H1 (cell line): Measurements from ENCODE around the gene CASTOR1. TPM values are rescaled to one million over a fixed set of nuclear protein-coding genes. Genes with fewer than 3 reads are reported as not detected.
A peak's percentile ranks its signal among the peaks of the same experiment; 100 is the strongest.

Experiments
- CTCF ChIA-PET: fragments of 300-600 bp; sonication (Branson Sonifier 250); formaldehyde crosslinking; loops from one replicate; lab custom pipeline; 2021; ENCODE audit not compliant: partially characterized antibody; lab: Charles Lee
- POLR2A ChIA-PET: fragments of 300-600 bp; sonication (Branson Sonifier 250); formaldehyde crosslinking; loops from one replicate; lab custom pipeline; 2021; ENCODE audit warnings: inconsistent platforms; ENCODE audit not compliant: partially characterized antibody; lab: Charles Lee
- DNase-seq, 2 experiments: peaks; one replicate each; pipeline versions ENCODE4 v3.0.0 to v3.0.0-alpha.2; 2010 to 2022; ENCODE audit warnings: low spot score in 2 of 2, low read depth in 1 of 2, mixed read lengths in 1 of 2
- FAIRE-seq: peaks from 2 replicates; lab custom pipeline; 2011; peaks lifted over from hg19 to GRCh38; lab: Jason Lieb, UNC
- H2AFZ ChIP-seq: 2 replicates; pipeline ENCODE4 v1.8.1; 2012; ENCODE audit warnings: low read length, inconsistent platforms
- H2AK5ac ChIP-seq: 2 replicates; pipeline ENCODE4 v1.6.1; 2013; ENCODE audit warnings: low read depth, low read length
- H2BK120ac ChIP-seq: replicated peaks from 2 replicates; pipeline ENCODE3; 2013; ENCODE audit warnings: low read depth, low read length, inconsistent platforms
- H2BK12ac ChIP-seq: 2 replicates; pipeline ENCODE4 v1.6.1; 2013; ENCODE audit warnings: low read depth, low read length
- H2BK15ac ChIP-seq: 2 replicates; pipeline ENCODE4 v1.6.1; 2013; ENCODE audit warnings: low read length
- H2BK20ac ChIP-seq: 2 replicates; pipeline ENCODE4 v1.6.1; 2013; ENCODE audit warnings: low read length
- H2BK5ac ChIP-seq: 2 replicates; pipeline ENCODE4 v1.6.1; 2013; ENCODE audit warnings: low read depth, low read length
- H3K14ac ChIP-seq: 2 replicates; pipeline ENCODE4 v1.6.1; 2013; ENCODE audit warnings: inconsistent platforms; ENCODE audit not compliant: insufficient read length
- H3K18ac ChIP-seq: 2 replicates; pipeline ENCODE4 v1.6.1; 2013; ENCODE audit warnings: low read length; ENCODE audit errors: extremely low read depth
- H3K23ac ChIP-seq: 2 replicates; pipeline ENCODE4 v1.6.1; 2013; ENCODE audit warnings: inconsistent platforms; ENCODE audit not compliant: insufficient read length
- H3K23me2 ChIP-seq: 2 replicates; pipeline ENCODE4 v1.6.1; 2013; ENCODE audit warnings: low read depth, low read length
- H3K27ac ChIP-seq: 2 replicates; pipeline ENCODE4 v1.6.1; 2011; ENCODE audit warnings: low read depth, low read length, inconsistent platforms
- H3K27me3 ChIP-seq, 4 experiments: replicated peaks in 1 of 4; 1 replicate in 1 of 4; 2 replicates in 3 of 4; pipeline versions ENCODE4 v1.6.1 to v1.8.1; 2011 to 2013; ENCODE audit warnings: low read length in 3 of 4, mild to moderate bottlenecking in 3 of 4, inconsistent platforms in 2 of 4, mixed read lengths in 2 of 4, moderate library complexity in 1 of 4; ENCODE audit not compliant: control insufficient read depth in 3 of 4, insufficient read depth in 3 of 4; ENCODE audit errors: extremely low read depth in 1 of 4
- H3K36me3 ChIP-seq, 4 experiments: 2 replicates each; pipeline versions ENCODE4 v1.6.1 to v1.8.1; 2011 to 2013; ENCODE audit warnings: mild to moderate bottlenecking in 4 of 4, low read length in 3 of 4, moderate library complexity in 2 of 4, control low read depth in 1 of 4, inconsistent platforms in 1 of 4; ENCODE audit not compliant: insufficient read depth in 4 of 4, control insufficient read depth in 2 of 4
- H3K4ac ChIP-seq: replicated peaks from 2 replicates; pipeline ENCODE3; 2013; ENCODE audit warnings: low read length, low read depth, mixed read lengths, inconsistent platforms; ENCODE audit not compliant: insufficient read length
- H3K4me1 ChIP-seq, 4 experiments: replicated peaks in 1 of 4; 1 replicate in 1 of 4; 2 replicates in 3 of 4; pipeline versions ENCODE4 v1.6.1 to v1.8.1; 2011 to 2013; ENCODE audit warnings: low read length in 3 of 4, inconsistent platforms in 2 of 4, mixed read lengths in 1 of 4; ENCODE audit not compliant: insufficient read depth in 4 of 4, control insufficient read depth in 3 of 4
- H3K4me2 ChIP-seq, 2 experiments: 2 replicates each; pipeline versions ENCODE4 v1.6.1 to v1.8.1; 2011 to 2013; ENCODE audit warnings: low read depth in 2 of 2, low read length in 2 of 2, control low read depth in 1 of 2, inconsistent platforms in 1 of 2, mild to moderate bottlenecking in 1 of 2; ENCODE audit not compliant: insufficient read depth in 1 of 2
- H3K4me3 ChIP-seq, 4 experiments: fragments of 200-600, 300-600 bp in 1 of 4; sonication (generic), shearing (Covaris generic), sonication (Bioruptor Twin) in 1 of 4; 2 replicates each; pipeline versions ENCODE4 v1.5.1 to v1.8.1; 2011 to 2016; ENCODE audit warnings: low read length in 4 of 4, low read depth in 3 of 4, control low read depth in 2 of 4, inconsistent platforms in 2 of 4, mild to moderate bottlenecking in 2 of 4, mixed read lengths in 1 of 4, moderate library complexity in 1 of 4; ENCODE audit not compliant: insufficient read depth in 2 of 4; ENCODE audit errors: extremely low read depth in 1 of 4
- H3K56ac ChIP-seq: replicated peaks from 2 replicates; pipeline ENCODE3; 2013; ENCODE audit warnings: low read depth, mild to moderate bottlenecking, mixed read lengths, low read length, inconsistent platforms; ENCODE audit not compliant: insufficient read length
- H3K79me1 ChIP-seq: 2 replicates; pipeline ENCODE4 v1.6.1; 2013; ENCODE audit warnings: low read depth, low read length, control low read depth
- H3K79me2 ChIP-seq, 2 experiments: 2 replicates each; pipeline versions ENCODE4 v1.6.1 to v1.8.1; 2012 to 2013; ENCODE audit warnings: low read length in 2 of 2, mild to moderate bottlenecking in 2 of 2, inconsistent platforms in 1 of 2; ENCODE audit not compliant: insufficient read depth in 2 of 2, control insufficient read depth in 1 of 2
- H3K9ac ChIP-seq, 4 experiments: replicated peaks in 1 of 4; 1 replicate in 1 of 4; 2 replicates in 3 of 4; pipeline versions ENCODE4 v1.6.1 to v1.8.1; 2011 to 2013; ENCODE audit warnings: low read depth in 3 of 4, low read length in 3 of 4, control low read depth in 2 of 4, mild to moderate bottlenecking in 2 of 4, moderate library complexity in 2 of 4, inconsistent platforms in 1 of 4; ENCODE audit errors: extremely low read depth in 1 of 4
- H3K9me3 ChIP-seq, 2 experiments: 2 replicates each; pipeline versions ENCODE4 v1.6.1 to v1.8.1; 2012 to 2013; ENCODE audit warnings: mild to moderate bottlenecking in 2 of 2, moderate library complexity in 2 of 2, control low read depth in 1 of 2, inconsistent platforms in 1 of 2, low read depth in 1 of 2, low read length in 1 of 2, mixed read lengths in 1 of 2; ENCODE audit not compliant: insufficient read depth in 2 of 2
- H4K20me1 ChIP-seq, 2 experiments: replicated peaks in 1 of 2; 2 replicates each; pipeline versions ENCODE3 to v1.8.1; 2011 to 2013; ENCODE audit warnings: inconsistent platforms in 2 of 2, low read length in 2 of 2, mild to moderate bottlenecking in 1 of 2; ENCODE audit not compliant: insufficient read depth in 2 of 2, control insufficient read depth in 1 of 2
- H4K5ac ChIP-seq: 2 replicates; pipeline ENCODE4 v1.6.1; 2013; ENCODE audit warnings: low read length, low read depth, mixed read lengths, inconsistent platforms; ENCODE audit not compliant: insufficient read length
- H4K8ac ChIP-seq: 2 replicates; pipeline ENCODE4 v1.8.0; 2013; ENCODE audit warnings: mild to moderate bottlenecking, moderate library complexity, low read length, inconsistent platforms; ENCODE audit not compliant: insufficient read depth; ENCODE audit errors: extremely low read depth
- H4K91ac ChIP-seq: replicated peaks from 2 replicates; pipeline ENCODE3; 2013; ENCODE audit warnings: low read length, mixed read lengths, inconsistent platforms; ENCODE audit not compliant: insufficient read length
- SIN3A ChIP-seq, 2 experiments: IDR thresholded peaks in 1 of 2; conservative IDR thresholded peaks in 1 of 2; 2 replicates each; pipeline ENCODE4 v1.6.1; 2011 to 2012; ENCODE audit warnings: low read length in 2 of 2, improper control_type of control experiment in 1 of 2, low read depth in 1 of 2, mild to moderate bottlenecking in 1 of 2
- SP2 ChIP-seq: IDR thresholded peaks from 2 replicates; pipeline ENCODE4 v1.6.1; 2012; ENCODE audit warnings: mild to moderate bottlenecking, low read length, inconsistent platforms
- WGBS, 2 experiments: shearing (Covaris generic) in 1 of 2; methylation state at CpG; one replicate each; pipeline versions ENCODE4 v1.1.6 to v1.1.7; 2013 to 2015; ENCODE audit warnings: low lambda C conversion rate in 2 of 2, mixed read lengths in 2 of 2, inconsistent platforms in 1 of 2, low coverage in 1 of 2, missing lambda C conversion rate in 1 of 2; ENCODE audit not compliant: insufficient replicate concordance in 2 of 2, insufficient coverage in 1 of 2, insufficient read length in 1 of 2; ENCODE audit errors: extremely low coverage in 1 of 2, missing lambda C conversion rate in 1 of 2; 5-methylcytosine and 5-hydroxymethylcytosine counted together
- polyA plus RNA-seq, 7 experiments: library from polyadenylated mRNA; depleted of rRNA in 3 of 7; stranded (reverse) in 5 of 7; unstranded in 2 of 7; fragments of >200 nt in 5 of 7; fragments of 200-250 nt in 2 of 7; gene quantifications; 1 replicate in 5 of 7; 2 replicates in 1 of 7; 4 replicates in 1 of 7; pipeline versions ENCODE4 v1.2.1 to v1.2.3, GENCODE V29; 2011 to 2013; ENCODE audit warnings: missing spikeins in 2 of 7, mixed read lengths in 2 of 7
- total RNA-seq: library from RNA; stranded (reverse); fragmentation: NEBNext Ultra II Directional; extraction: Animal tissue kit (Norgen Biotek cat#: 25700); gene quantifications from 2 replicates; pipeline ENCODE4 v1.2.1, GENCODE V29; 2021

CASTOR1 gene
- total and polyA plus RNA-seq, 2 of the 8 experiments (the other 6 are each of a cell fraction or from before 2014, with no cell fraction given), result 10.3 to 36.0 TPM

- Histone ChIP-seq H3K23me2 (peaks cover 4% of the 10 kb centered on the region), H2BK15ac (0 out of 2 replicates have a peak overlapping the region, but pooled peaks have one; percentile 29), H3K9me3 (no peaks in the 10 kb centered on the region), H2AK5ac (no peak overlapping the region), H4K8ac (no peak overlapping the region), H3K4ac (no peak overlapping the region), H3K4me1 (peaks cover 0 to 14% (median 7%) of the 10 kb centered on the region in 4 experiments; a peak in 6 of 7 replicates), H3K18ac (no peak overlapping the region), H2BK120ac (no peak overlapping the region), H3K27me3 (no peaks in the 10 kb centered on the region), H3K9ac (no peak overlapping the region; a peak in 1 of 7 replicates), H3K36me3 (peaks cover 0 to 4% (median 1%) of the 10 kb centered on the region in 4 experiments; a peak in 2 of 8 replicates), H3K4me3 (peak overlapping the region; percentile 21 to 99 (median 73); a peak in 6 of 8 replicates), H4K5ac (no peak overlapping the region), H2BK20ac (0 out of 2 replicates have a peak overlapping the region, but pooled peaks have one; percentile 1), H3K27ac (no peak overlapping the region), H3K23ac (no peak overlapping the region), H2AFZ (no peak overlapping the region), H4K91ac (no peak overlapping the region), H4K20me1 (peaks cover 0 to 7% of the 10 kb centered on the region in 2 experiments), H3K79me2 (no peaks in the 10 kb centered on the region), H2BK5ac (0 out of 2 replicates have a peak overlapping the region, but pooled peaks have one; percentile 30), H3K14ac (no peak overlapping the region), H3K56ac (no peak overlapping the region), H3K79me1 (no peaks in the 10 kb centered on the region; the same call in none of the 2 replicates), H3K4me2 (peak overlapping the region; percentile 57 to 91), H2BK12ac (no peak overlapping the region)
- ChIA-PET CTCF (interaction anchor here (1.2 to 20.1 kb wide), 3 partner anchors 18 to 45 kb away, joined by 3 to 203 read pairs (median 3); partner anchors contain the start of gene CASTOR1), POLR2A (interaction anchor here (0.5 to 3.2 kb wide), 4 partner anchors 11 to 311 kb away, joined by 3 to 28 read pairs (median 4); partner anchors contain the start of genes CCDC157 and SF3A1)
- TF ChIP-seq SP2 (no peak), SIN3A (conservative IDR thresholded peaks at IDR 0.05 in 1 of 2, IDR thresholded peaks at IDR 0.05 in 1 of 2; ENCODE audit: low read depth in 1 of 2, low read length in 2 of 2) (0 out of 4 replicates have a peak, but pooled peaks of 1 of the 2 experiments have one; percentile 6)
- FAIRE-seq (no peak), DNase-seq (no peak)
- whole genome bisulfite sequencing, 2 experiments, result 70% methylated on average over 11 of the region's 14 CpGs; no CpG with 5 or more reads in 1 of the 2 experiments
These were observed 36.5 kb upstream of the CASTOR1 start for GRCh38 chr22:30325724-30326254.
